ENCODE measurements around the gene CLEC1A.

Gene CLEC1A, protein sequence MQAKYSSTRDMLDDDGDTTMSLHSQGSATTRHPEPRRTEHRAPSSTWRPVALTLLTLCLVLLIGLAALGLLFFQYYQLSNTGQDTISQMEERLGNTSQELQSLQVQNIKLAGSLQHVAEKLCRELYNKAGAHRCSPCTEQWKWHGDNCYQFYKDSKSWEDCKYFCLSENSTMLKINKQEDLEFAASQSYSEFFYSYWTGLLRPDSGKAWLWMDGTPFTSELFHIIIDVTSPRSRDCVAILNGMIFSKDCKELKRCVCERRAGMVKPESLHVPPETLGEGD

DNA sequence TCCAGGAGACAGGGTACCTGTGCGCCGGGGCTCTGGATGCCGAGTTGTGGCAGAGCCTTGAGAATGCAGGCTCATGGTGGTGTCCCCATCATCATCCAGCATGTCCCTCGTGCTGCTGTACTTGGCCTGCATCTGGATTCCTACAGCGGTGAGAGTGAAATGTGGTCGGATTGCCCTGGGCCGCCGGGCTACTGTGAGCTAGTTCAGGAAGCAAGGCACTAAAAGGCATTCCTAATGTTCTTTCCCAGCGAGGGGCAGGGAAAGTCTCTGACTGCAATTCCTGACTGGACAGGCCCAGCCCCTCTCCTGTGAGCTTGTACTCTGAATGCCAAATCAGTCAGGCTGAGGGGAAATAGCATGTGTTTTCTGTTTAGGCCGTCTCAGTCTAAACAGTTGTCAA is at the start of gene CLEC1A:
Gene CLEC1A (minus strand): TSS at position 195 of the 400 bp plus-strand sequence. CDS start 63 bp downstream, at position 132.
- DNase-seq: no peak

- no peak for DNase-seq
Observed at GRCh38 chr12:10147714-10148403, 49.1 kb upstream of the CLEC1A start.

DNA sequence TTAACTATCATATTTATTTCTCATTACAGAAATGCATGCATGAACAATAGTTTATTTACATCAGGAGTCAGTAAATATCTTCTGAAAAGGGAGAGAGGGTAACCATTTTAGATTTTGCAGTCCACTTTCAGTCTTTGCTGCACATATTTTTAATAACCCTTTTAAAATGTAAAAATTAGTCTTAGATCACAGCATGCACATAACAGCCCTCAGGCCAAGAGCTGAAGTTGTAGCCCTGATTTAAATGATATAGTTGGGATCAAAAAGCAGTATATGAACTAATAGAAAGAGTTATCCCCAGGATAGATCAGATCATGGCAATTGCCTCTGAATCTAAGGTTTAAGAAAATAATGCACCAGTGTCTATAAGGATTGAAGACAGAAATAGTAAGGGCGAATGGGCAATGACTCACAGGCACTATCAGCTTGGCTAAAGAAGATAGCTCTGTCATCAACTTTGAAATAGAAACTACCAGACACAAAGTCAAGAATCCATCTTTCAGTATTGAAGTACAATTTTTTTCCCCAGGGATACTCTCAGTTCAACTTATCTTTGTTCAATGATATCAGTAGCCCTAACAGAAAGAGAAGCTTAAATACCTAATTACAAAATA is 44.3 kb upstream of the CLEC1A start:
- no peak for DNase-seq

DNA sequence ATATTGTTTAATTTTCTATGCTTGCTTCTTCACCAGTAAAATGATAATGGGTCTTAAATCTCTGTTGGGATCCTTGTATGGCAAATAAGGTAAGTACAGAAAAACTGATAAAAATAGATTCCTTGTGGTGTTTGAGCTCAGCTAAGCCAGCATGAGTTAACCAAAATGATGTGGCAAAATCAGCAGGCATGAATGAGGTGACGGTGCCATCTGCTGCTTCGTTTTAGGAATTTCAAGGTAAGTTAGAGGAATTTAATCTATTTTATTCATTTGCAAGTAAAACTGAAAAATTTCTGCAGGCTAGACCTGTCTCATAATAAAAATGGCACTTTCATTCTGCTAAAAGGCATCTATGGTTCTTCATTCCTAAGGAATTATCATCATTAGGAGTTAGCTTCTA is 41.2 kb upstream of the CLEC1A start:
- DNase-seq: peak; percentile 56 to 61

GRCh38 chr12:10136637-10137205 is 37.9 kb upstream of the CLEC1A start:
- no peak for DNase-seq

- no peak for DNase-seq
Observed at GRCh38 chr12:10135126-10135525, 36.3 kb upstream of the CLEC1A start.

- DNase-seq: no peak
Observed at GRCh38 chr12:10132850-10133370, 34.1 kb upstream of the CLEC1A start.

- DNase-seq: no peak
Observed at GRCh38 chr12:10131111-10131690, 32.4 kb upstream of the CLEC1A start.

DNA sequence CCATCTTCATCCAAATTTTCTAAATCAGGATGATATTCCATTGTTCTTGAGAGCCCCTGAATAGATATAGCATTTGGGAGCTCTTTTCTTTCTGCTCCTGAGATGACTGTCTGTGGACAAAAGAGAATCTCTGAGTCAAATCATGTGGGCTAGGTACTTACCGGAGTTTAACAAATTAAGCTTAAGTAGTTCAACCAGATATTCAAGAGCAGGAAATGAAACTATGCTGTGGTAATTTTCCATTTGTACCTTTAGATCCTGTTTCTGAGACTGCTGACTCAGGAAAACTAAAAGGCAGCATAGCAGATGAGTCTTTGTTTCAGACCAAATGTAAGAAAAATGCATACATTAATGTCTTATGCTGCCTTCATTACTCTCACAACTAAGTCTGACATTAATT is 31.3 kb upstream of the CLEC1A start, which contains the start of gene CLEC7A:
Gene CLEC7A (minus strand): TSS at position 158 of the 400 bp plus-strand sequence. CDS start 117 bp downstream, at position 41.
- peak in 1 of 2 donors; percentile 34 for DNase-seq

GRCh38 chr12:10128687-10129086 is 29.9 kb upstream of the CLEC1A start:
- DNase-seq: peak; percentile 25 to 53

GRCh38 chr12:10126413-10126812 is 27.6 kb upstream of the CLEC1A start:
- DNase-seq: no peak

DNA sequence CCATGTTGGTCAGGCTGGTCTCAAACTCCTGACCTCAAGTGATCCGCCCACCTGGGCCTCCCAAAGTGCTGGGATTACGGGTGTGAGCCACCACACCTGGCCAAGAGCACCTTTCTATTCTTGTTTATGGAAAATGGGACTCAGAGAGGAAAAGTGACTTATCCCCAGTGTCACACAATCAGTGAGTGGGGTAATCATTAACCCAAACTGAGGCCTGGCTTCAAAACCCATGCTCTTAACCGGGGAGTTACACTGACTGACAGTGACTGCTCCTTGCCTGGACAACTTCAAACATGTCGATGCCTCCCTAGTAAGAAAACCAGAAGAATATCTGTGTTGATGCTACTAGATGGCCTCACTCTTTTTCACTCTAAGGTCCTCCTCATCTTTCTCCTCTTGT is 23.9 kb upstream of the CLEC1A start:
- DNase-seq: no peak

GRCh38 chr12:10121278-10121677 is 22.5 kb upstream of the CLEC1A start:
- DNase-seq: no peak

DNA sequence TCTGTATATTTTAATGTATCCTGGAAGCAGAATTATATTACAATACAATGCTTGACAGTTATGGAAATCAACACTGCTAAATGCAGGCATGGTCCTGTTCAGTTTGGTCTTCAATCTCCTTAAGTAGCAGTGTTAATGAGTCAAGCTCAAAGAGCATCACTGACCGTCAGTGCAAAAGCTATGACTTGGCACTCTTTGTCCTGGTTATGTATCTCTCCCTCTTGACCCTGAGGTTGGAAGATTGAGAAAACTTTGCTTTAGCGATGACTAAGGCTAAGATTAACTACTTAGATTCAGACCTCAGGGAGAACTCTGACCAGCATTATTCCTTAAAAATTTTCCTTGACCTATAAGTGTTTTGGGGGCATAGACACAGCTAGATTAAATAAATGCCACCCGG is 20.3 kb upstream of the CLEC1A start:
- peak in 1 of 2 donors; percentile 12 for DNase-seq

DNA sequence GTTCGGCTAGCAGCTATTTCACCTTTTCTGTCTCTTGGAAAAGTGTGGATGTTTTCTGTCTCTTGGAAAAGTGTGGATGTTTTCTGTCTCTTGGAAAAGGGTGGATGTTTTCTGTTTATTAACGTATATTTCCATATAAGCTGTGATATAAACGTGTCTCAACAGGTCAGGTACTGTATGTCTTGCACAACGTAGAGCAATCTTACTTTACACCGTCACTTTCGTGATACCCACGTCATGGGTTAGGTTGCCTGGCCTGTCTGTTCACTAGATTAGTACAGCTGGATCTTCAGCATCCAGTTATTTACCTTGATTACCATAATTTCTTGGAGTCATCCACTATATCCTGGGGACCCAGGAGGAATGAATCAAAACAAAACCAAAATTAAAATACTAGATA is 17.1 kb upstream of the CLEC1A start:
- DNase-seq: no peak

DNA sequence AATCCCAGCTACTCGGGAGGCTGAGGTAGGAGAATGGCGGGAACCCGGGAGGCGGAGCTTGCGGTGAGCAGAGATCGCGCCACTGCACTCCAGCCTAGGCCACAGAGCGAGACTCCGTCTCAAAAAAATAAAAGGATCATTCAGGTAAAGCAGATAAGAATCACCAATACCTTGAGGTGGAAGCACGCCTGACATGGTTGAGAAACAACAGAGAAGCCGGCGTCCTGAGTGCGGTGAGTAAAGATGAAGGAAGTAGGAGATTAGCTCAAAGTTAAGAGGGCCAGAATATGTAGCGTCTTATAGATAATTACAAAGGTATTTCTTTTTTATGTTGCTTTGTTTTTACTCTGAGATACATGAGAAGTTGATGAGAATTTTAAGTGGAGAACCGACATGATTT is 16.5 kb upstream of the CLEC1A start:
- no peak for DNase-seq

DNA sequence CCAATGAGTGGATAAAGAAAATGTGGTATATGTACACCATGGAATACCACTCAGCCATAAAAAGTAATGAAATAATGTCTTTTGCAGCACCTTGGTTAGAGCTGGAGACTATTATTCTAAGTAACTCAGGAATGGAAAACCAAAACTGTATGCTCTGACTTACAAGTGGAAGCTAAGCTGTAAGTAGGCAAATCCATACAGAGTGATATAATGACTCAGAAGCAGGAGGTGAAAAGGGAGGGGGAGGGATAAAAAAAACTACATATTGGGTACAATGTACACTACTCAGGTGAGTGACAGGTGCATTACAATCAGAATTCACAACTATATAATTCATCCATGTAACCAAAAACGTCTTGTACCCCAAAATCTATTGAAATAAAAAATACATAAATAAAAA is 15.1 kb upstream of the CLEC1A start:
- DNase-seq: no peak

- DNase-seq: no peak
Observed at GRCh38 chr12:10113075-10113474, 14.3 kb upstream of the CLEC1A start.

GRCh38 chr12:10111451-10111850 is 12.7 kb upstream of the CLEC1A start:
- DNase-seq: no peak

GRCh38 chr12:10110256-10110844 is 11.6 kb upstream of the CLEC1A start:
- DNase-seq: no peak

DNA sequence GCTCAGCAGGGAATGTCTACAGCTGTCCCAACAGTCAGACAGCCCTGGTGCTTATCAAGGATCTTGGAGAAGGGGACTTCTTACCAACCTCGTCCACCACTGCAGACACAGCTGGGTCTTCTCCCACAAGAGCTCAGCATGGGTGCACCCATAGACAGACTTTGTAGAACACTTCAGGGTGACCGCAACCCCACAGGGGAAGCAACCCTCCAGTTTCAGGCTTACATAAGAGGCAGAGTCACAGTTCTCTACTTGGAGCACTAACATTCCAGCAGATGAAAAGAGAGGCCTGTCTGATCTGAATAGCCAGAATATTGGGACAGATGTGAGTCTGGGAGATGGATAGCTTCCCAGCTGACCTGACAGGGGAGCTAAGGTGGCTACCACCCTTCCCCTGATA is 3.5 kb upstream of the CLEC1A start:
- no peak for DNase-seq

DNA sequence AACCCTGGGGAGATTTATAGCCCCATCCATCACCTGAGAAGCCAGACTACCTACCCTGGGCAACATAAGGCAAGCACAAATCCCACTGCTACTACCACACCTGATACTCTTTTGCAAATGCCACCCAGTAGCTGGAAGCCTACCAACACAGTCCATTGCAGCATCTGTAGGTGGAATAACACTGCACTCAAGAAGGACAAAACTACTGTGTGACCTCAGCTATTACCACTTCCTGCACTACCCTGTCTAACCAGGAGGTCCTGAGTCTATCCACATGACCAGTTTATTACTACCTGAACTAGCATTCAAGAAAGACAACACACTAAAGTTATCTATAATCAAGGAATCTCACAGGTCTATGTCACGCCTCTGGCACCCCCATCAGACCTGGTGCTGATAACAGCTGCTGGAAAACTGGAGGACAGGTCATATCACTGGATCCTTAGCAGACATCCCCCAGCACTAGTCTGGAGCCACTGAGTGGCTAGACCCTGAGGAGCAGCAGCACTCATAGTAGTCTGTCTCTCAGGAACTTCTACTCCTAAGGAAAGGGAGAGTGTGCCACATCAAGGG is 2.9 kb upstream of the CLEC1A start:
- DNase-seq: no peak
